Measurements from ENCODE around the gene L3MBTL4.

The L3MBTL4 gene

GRCh38 chr18:6021306-6022073 is 393.2 kb downstream of the L3MBTL4 start:
- no peak for DNase-seq

- DNase-seq = no peak
Observed at GRCh38 chr18:6018671-6019070, 396.0 kb downstream of the L3MBTL4 start.

- no peak for DNase-seq
Observed at GRCh38 chr18:6017171-6017570, 397.5 kb downstream of the L3MBTL4 start.

GRCh38 chr18:6015364-6015763 is 399.3 kb downstream of the L3MBTL4 start:
- no peak for DNase-seq

GRCh38 chr18:6013171-6013810 is 401.4 kb downstream of the L3MBTL4 start:
- DNase-seq = no peak

- no peak for DNase-seq
Observed at GRCh38 chr18:6010921-6011320, 403.8 kb downstream of the L3MBTL4 start.

- DNase-seq = peak; percentile 47
Observed at GRCh38 chr18:6010284-6010683, 404.4 kb downstream of the L3MBTL4 start.

GRCh38 chr18:6009756-6010155 is 405.0 kb downstream of the L3MBTL4 start:
- peak; percentile 34 for DNase-seq

GRCh38 chr18:6004683-6005082 is 410.0 kb downstream of the L3MBTL4 start:
- DNase-seq = no peak

- DNase-seq = no peak
Observed at GRCh38 chr18:6004119-6004518, 410.6 kb downstream of the L3MBTL4 start.

- DNase-seq = no peak
Observed at GRCh38 chr18:6001867-6002266, 412.8 kb downstream of the L3MBTL4 start.

GRCh38 chr18:5998907-5999306 is 415.8 kb downstream of the L3MBTL4 start:
- no peak for DNase-seq

GRCh38 chr18:5998166-5998881 is 416.4 kb downstream of the L3MBTL4 start:
- DNase-seq = no peak

- DNase-seq = no peak
Observed at GRCh38 chr18:5997361-5997760, 417.4 kb downstream of the L3MBTL4 start.

- no peak for DNase-seq
Observed at GRCh38 chr18:5995626-5996025, 419.1 kb downstream of the L3MBTL4 start.

- DNase-seq = no peak
Observed at GRCh38 chr18:5993938-5994337, 420.8 kb downstream of the L3MBTL4 start.

- no peak for DNase-seq
Observed at GRCh38 chr18:5992381-5992780, 422.3 kb downstream of the L3MBTL4 start.

- no peak for DNase-seq
Observed at GRCh38 chr18:5987249-5987648, 427.5 kb downstream of the L3MBTL4 start.

- no peak for DNase-seq
Observed at GRCh38 chr18:5986257-5986931, 428.3 kb downstream of the L3MBTL4 start.

GRCh38 chr18:5984245-5984644 is 430.5 kb downstream of the L3MBTL4 start:
- DNase-seq = no peak

- no peak for DNase-seq
Observed at GRCh38 chr18:5983488-5983887, 431.2 kb downstream of the L3MBTL4 start.

GRCh38 chr18:5982332-5982731 is 432.4 kb downstream of the L3MBTL4 start:
- DNase-seq = no peak

GRCh38 chr18:5980721-5981120 is 434.0 kb downstream of the L3MBTL4 start:
- DNase-seq = no peak
